LHCN-M2 (cell line): ENCODE results near the gene MRC2. TPM values are rescaled to one million over a fixed set of nuclear protein-coding genes. Genes with fewer than 3 reads are reported as not detected.

ENCODE experiments used
- total RNA-seq: library from RNA; depleted of rRNA; stranded (reverse); fragments of >200 nt; gene quantifications from 2 replicates; pipeline ENCODE4 v1.2.3, GENCODE V29; 2014; rRNA removed

Gene MRC2
- total RNA-seq, 1 experiment from 2014 or later, result 210 TPM

Other genes starting within 250 kb of the MRC2 start
- gene EFCAB3, start 247.1 kb upstream of the MRC2 start, total RNA-seq, result not detected in 2 replicates
- gene METTL2A, start 203.8 kb upstream of the MRC2 start, total RNA-seq, result 17.8 and 23.1 TPM in 2 replicates
- gene TLK2, start 148.8 kb upstream of the MRC2 start, total RNA-seq, result 38.3 and 38.7 TPM in 2 replicates
- gene MARCHF10, start 180.6 kb downstream of the MRC2 start, total RNA-seq, result 0.11 and 0.13 TPM in 2 replicates